NCI-H187 treated with DMSO at 0.1 percent for 48 hours (cell line): ENCODE results near the gene ALS2CL.

Experiments
- DNase-seq: peaks from one replicate; lab custom pipeline; 2025; lab: John Stamatoyannopoulos, UW

The ALS2CL gene

DNA sequence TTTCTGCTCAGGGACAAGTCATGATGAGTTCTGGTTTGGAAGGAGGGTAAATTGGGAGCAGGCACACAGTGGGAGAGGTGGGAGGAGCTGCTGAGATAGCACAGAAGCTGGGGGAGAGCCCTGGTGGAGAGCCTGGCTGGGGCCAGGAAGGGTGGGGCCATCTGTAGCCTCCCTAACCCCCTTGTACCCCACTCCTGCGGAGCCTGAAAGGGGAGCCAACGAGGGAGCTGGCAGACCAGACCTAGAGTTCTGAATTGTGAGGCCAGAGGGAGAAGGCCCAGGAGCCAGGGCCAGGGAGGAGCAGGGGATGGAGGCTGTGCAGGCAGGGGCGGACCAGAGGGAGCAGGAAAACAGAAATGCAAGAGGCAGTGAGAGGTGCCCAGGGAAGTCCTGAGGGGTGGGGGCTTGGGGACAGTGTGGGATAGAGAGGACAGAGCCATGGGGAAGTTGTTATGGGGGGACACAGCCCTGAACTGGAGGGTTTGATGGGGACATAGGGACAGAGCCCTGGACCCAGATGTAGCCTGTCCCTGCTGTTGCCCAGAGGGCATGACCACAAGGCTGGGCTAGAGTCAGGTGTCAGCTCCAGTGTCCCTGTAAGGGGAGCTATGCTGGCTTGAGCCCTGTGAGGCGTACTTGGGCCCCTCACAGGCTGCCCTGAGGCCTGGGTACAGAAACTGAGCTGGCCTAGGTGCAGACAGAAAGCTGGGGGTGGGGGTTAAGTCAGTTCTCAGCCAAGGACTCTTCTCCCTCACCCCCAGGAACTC is 8.9 kb upstream of the ALS2CL start:
- DNase-seq = no peak

DNA sequence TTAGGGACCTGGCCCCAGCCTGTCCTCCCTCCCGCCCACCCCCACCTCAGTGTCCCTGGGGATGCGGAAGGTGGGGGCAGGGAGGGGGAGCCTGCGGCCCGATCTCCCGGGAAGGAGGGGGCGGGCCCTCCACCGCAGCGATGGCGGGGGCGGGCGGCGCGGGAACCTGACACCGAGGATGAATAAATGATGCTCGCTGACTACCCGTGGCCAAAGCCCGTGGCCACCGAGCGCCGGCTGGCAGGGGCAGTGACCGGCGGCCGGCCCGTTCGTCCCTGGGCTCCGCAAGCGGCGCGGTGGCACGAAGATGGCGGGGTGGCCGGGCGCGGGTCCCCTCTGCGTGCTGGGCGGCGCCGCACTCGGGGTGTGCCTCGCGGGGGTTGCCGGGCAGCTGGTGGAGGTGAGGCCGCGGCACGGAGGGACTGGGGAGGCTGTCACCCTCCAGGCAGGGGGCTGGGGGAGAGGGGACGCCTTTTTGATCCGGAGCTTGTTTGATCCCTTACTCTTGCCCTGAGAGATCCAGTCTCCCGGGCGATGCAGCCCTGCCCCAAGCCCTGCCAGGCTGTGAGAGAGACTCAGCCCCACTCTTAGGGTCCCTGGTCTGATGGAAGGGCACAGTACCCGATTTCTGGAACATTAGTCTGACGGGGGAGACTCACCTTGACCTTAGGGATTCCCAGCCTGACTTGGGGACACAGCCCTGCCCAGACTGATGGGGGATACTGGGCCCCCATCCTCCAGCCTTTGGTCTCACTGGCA is 7.9 kb upstream of the ALS2CL start, which contains the start of gene TMIE:
TSS of gene TMIE (plus strand) at position 212 of the 759 bp plus-strand sequence. CDS start at position 308, 96 bp downstream.
- no peak for DNase-seq

DNA sequence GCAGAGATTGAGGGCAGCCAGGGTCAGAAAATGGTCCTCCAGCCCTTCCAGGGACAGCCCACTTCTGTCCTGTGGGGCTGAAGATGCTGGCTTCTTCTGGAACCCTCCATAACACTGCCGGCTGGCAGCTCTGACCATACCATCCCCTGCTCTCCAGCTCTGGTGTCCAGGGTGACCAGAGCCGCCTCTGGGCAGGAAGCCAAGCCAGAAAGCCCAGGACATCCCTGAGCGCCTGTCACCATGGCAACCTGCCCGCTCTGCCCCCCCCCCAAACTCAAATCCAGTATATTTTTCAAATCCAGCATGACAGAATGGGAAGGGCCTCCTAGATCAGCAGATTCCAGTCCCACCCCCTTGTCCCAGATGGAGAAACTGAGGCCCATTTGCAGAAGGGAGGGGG is 7.3 kb upstream of the ALS2CL start:
- DNase-seq = no peak

DNA sequence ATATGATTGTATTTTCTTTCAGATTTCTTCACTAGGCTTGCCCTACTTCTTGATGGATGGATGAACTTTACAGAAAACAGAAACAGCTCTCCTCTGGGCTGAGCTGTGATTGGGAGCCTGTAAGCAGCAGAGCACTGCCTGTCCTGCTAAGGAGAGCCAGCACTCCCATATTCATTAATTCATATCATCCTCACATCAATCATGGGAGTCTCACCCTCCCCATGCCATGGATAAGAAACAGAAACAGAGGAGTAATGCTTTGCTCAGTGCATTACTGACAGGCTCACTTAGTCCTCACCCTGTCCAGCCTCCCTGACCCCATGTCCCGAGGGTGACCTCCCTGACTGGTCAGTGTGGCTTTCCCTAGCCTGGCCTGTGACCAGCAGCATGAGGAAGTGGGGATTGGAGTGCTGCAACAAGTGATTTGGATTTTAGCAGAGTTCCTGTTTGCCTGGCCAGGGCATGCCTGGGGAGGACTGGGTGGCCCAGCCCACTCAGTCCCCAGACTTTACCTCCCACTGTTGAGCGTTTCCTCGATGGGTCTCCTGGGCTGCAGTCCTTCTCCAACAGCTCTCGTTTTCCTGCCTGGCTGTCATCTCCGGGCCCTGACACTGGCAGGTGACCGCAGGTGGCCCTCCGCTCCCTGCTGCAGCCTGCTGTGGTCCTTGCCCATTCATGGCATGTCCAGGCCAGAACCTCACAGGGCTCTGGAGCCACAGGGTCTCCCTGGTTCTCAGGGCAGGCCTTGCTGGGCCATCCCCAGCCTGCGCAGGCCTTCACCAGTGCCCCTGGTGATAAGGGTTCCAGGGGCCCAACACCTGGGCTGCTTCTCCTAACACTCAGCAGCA is 6.4 kb upstream of the ALS2CL start:
- DNase-seq = no peak

DNA sequence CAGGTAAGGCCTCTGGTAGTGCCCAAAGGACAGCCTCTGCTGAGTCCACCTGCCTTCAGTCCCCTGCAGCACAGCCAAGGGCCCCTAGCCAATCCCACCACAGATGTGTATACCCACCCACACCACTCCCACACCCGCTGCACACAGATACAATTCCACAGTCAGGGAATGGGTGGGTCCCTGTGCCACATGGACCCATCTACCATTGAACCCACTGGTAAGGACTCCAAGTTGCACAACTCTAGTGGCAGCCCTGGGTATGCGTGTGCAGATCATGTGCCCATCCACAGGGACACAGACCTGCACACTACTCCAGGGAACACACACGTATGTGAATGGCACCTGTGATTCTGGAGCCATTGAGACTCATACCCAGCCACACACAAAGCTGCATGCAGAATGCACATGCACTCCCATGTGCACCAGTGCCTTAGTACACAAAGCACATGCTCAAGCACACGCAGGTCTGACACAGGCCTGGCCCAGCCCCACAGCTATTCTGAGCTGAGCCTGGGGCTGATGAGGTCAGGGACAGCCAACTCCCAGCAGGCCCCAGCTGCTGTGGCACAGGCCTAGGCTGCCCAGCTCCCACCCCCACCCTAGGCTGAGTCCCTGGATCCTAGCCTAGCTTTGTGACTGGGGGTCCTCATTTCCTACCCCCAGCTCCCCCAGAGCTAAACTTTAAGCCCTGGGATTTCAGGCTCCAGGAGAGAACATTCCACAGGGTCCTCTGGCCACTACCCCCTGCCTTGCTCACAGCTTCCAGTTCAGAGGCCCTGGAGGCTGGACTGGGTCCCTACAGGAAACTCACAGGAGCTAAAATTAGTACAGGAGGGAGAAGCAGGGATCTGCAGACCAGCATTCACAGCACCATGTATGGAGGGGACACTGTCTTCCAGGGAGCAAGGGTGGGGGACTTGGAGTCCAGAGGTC is 2.7 kb upstream of the ALS2CL start:
- DNase-seq = no peak

DNA sequence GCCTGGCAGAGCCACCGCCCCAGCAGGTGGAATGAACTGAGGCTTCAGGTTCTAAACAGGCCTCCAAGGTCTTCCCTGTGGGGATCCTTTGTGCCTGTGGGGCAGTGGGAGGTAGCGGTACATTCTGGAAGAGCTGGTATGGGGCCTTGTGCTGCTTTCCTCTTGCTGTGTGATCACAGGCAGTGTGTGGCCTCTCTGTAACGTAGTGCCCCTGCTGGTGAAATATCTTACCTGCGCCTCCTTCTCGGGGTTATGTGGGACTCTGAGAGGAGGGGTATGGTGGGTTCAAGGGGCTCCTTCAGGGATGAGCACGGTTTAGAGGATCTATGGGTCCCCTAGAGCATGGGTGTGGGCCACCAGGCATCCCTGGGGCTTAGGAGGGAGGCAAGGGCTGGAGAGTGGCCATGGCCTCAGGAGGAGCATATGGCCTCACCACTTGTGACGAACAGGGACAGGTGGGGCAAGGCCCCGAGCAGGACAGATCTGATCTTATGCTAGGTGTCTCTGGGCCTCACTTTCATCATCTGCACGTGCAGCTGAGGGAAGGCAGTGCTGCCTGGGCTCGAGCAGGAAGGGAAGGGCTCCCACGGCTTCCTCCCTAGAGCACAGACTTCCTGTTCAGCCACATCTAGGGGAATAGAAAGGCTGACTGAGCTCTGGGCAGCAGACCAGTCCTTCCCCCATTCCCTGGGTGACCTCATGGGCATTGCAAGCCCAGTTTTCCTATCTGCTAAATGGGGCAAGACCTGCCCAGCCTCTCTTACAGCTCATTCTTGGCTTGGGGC is 1.9 kb upstream of the ALS2CL start:
- DNase-seq = no peak

DNA sequence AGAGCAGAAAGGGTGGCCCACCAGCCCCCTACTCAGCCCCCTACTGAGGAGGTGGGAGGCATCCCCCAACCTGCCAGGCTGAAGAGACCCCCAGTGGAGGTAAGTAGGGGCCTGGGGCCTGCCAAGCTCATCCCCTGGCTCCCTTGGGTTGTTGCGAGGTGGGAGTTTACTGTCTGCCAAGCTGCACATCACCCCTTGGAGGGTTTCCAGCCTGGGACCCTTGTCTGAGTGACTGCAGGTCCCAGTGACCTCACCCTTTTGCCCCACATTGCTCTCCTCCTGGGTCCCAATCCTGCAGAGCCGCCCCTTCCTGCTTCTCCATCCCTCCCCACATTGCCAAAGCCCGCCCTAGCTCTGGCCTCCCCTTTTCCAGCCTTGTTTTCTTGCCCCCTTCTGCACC is 1.0 kb upstream of the ALS2CL start:
- DNase-seq = no peak

DNA sequence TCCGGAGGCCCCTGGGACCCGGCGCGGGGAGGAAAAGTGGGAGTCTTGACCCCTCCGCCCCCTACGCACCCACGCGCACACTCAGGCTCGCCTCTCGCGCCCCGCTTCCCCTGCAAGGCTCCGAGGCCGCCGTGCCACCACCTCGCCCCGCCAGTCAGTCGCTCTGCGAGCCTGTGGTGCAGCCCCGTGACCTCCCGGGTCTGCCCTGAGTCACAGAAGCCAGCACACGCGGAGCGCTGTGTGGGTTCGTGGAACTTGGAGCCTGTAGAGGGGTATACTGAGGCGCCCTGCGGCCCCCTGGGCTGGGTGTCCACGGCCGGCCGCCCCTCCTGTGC is 380 bp upstream of the ALS2CL start:
- no peak for DNase-seq

DNA sequence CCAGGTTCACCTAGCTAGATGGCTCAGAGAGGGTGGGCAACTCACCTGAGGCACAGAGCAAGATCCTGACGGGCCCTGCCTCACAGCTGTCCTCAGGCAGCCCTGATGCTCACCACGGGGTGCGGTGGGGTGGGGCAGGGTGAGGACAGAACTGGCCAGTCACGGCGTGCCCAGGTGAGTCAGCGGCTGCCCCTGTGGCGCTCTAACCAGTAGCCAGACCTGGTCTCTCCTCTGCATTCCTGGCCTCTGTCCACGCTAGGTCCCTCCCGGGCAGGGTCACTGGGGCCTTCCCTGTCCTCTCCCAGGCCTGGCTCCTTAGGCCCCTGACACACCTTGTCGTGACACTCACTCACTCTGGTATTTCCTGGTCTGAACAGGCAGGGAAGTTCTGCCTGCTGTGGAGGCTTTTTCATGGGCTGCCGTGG is 901 bp downstream of the ALS2CL start:
- no peak for DNase-seq

DNA sequence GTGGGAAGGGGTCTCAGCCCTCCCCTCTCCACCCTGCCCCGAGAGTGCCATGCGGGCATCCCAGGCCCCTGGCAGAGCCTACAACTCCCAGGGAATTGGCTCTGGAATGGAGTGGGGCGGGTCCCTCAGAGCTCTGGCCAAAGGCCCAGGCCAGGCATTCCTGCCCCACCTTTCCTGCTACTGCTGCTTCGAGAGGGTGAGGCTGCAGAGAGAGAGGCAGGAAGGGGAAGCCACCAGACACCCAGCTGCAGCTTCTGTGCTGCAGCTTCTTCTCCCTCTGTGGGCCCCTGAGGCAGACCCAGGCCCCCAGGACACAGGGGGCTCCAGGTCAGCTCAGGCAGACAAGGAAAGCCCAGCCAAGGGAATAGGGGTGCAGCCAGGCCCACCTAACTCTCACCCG is 2.7 kb downstream of the ALS2CL start:
- DNase-seq = no peak

DNA sequence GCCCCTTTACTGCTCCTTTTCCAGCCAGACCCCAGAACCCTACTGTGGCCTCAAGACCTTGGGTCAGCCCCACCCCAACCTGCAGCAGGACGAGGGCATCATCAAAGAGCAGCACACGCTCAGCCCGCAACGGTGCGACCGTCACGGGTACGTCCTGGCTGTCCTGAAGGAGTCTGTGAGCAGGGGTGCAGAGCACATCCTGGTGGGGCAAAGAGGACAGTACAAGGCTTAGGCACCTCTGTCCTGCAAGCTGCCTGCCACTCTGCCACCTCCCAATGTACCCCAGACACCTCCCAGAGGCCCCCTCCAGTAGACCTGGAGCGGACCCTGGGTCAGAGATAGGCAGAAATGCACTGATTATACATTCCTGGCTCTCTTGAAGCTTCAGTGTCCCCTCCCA is 8.0 kb downstream of the ALS2CL start:
- no peak for DNase-seq

DNA sequence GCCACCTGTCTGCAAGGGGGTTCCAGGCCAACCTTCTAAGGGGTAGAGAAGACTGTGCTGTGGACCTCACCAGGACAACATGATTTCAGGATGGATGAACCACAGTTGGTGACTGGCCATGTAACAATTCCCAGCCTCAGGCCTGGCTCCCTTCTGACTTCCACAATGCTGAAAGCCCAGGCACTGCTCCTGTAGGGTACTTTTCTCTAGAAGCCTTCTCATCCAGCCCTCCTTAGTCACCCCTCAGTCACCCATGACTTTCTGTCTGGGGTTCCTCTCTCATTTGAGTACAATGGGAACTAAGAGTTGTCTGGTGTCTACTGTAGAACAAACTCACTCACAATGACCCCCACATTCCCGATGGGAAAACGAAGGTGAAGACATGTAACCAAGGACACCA is 8.6 kb downstream of the ALS2CL start:
- DNase-seq = no peak

DNA sequence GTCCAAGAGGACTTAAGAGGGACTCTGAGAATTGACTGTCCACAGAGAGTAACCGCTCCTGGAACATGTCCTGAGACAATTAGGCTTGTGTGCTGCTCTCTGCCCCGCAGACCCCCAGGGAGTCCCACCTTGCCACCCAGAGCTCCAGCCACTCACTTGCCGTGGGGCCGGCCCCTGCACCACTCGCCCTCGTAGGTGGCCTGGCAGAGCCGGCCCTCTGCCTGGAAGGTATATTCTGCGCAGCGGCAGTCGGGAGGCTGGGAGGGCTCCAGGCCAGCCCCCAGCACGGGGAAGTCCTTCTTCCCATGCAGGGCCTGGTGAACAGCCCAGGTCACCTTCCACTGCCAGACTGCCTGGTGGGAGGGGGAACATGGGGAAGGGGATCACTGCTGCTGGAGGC is 10.5 kb downstream of the ALS2CL start:
- no peak for DNase-seq

DNA sequence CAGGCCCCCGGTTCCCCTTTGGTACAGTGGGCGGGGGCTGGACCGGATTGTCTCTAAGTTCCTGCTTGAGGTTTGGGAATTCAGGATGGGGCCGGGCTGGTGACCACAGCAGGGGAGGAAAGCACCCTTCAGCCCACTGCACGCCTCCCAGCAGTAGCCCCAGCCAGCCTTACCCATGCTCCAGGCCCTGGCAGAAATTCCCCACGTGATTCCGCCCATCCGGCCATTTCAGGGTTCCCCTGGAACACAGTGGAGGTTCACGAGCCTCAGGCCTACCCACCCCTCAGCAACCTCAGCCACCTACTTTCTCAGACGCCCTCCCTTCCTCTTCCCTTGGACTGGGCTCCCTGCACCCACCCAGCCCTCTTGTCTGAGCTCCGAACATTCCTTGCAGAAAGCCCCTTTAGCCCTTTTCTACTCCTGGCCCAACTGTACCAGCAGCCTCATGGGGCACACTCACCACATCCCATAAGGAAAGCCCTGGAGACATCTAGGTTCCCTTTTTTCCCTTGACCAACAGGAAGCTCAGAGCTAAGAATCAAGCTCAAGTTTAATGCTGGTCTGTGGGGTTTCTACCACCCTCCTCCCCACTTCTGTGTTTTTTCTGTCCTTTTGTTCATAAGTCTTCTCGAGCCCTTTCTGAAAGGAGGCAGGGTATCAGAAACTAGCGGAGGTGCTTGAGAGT is 11.5 kb downstream of the ALS2CL start:
- DNase-seq = no peak

DNA sequence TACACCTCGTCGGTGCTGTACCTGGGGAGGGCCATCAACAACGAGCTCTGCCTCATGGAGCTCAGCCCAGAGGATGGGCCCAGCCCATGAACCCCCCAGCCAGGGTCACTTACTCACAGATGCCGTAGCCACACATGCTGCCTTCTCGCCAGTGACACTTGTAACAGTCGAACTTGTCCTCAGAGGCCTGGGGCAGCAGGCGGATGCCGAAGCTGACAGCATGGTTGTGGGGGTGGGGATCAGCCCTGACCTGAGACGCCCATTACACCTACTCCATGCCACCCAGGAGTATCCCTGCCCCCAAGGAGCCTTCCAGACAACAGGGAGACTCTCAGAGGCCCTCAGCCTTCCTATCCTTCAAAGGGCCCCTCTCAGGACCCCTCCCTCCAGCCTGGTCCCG is 12.1 kb downstream of the ALS2CL start:
- no peak for DNase-seq

DNA sequence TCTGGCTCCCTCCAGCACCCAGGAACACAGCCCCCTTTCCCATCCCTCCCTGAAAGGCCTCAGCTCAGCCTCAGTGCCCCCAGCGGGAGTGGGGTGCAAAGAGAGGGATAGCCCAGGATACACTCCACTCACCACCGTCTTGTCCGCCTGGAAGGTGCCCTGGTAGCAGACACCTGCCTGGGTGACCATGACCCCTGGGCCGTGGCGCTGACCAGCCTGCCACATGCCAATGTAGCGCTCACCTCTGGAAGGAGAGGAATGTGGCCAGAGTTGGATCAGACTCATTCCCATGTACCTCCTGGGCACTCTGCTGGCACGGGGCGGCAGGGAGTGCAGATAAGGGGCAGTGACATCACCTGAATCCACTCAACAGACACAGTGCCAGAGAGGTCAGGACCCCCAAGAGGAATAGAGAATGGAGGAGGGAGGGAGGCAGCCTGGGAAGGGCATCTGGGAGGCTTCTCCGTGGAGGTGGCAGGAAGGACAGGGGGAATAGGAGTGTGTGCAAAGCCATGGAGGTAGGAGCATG is 13.1 kb downstream of the ALS2CL start:
- no peak for DNase-seq

DNA sequence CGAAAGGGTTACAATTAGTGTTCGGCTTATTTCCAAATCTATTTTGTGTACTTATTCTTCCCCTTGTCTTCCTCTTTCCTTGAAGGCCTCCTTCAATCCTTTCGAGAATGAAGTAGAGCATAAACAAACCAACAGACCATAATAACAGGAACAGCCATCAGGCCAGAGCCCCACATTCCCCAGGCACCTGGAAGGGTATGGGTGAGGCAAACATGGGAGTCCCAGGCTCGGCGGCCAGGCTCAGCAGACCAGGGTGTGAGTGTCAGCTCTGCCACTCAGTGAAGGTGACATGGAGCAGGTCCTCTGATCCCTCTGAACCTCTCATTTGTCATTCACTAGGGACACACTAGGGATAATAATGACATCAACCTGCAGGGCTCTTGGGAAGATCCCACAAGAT is 13.8 kb downstream of the ALS2CL start:
- DNase-seq = no peak

DNA sequence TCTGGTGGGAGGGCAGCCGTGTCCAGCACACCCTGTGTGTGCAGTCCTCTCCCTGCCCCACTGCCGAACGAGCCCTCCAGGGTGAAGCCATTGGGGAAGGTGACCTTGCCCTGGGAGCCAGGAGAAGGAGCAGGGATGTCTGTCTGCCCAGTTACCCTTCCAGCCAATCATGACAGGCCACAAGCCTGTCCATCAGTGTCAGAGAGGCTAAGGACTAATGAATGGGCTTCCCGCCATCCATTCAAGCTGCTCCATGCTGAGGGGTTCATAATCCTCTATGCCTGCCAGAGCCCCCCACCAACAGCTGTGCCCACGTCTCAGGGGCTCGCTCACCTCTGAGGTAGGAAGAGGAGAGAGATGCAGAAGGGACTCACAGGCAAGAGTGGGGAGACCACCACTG is 15.2 kb downstream of the ALS2CL start:
- no peak for DNase-seq

DNA sequence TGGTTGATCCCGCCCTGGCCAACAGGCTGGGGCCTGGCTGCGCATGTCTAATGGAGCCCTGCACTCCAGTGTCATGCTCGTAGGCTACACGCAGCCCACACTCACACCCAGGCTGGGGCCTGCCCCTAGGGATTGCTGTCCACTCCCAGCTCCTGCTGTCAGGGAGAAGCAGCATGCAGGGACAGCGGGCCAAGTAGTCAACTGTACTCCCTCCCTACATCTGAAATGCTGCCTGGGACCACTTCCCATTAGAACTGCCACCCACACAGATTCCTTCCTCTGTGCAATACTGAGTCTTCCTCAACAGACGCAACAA is 16.1 kb downstream of the ALS2CL start:
- no peak for DNase-seq
